GM12878 (cell line): ENCODE results near the gene PARP15. TPM values are rescaled to one million over a fixed set of nuclear protein-coding genes. Genes with fewer than 3 reads are reported as not detected.

Source experiments
- ATAC-seq: fragments of 200-7000 bp; cut with Tn5 transposase; 3 replicates; pipeline ENCODE4 v1.9.1; 2020; ENCODE audit warnings: mild to moderate bottlenecking, moderate library complexity
- BruUV-seq: library from RNA; stranded (reverse); fragments of 400-500 nt; replicated peaks from 2 replicates; lab custom pipeline; 2021; lab: Mats Ljungman, UMichigan
- CTCF ChIA-PET: fragments of 300-600 bp; sonication (Branson Sonifier 250); formaldehyde crosslinking; extraction: SDS; loops from one replicate; lab custom pipeline; 2021; ENCODE audit warnings: inconsistent platforms; lab: Yijun Ruan, JAX
- POLR2A ChIA-PET: fragments of 350-600 bp; formaldehyde crosslinking; extraction: SDS; loops from one replicate; lab custom pipeline; 2021; ENCODE audit warnings: inconsistent platforms; lab: Charles Lee
- RAD21 ChIA-PET: fragments of 300-600 bp; sonication (Branson Sonifier 250); formaldehyde crosslinking; loops from one replicate; lab custom pipeline; 2023; ENCODE audit warnings: antibody characterized with exemption; ENCODE audit not compliant: unreplicated experiment; lab: Charles Lee
- SMC1A ChIA-PET: fragments of 300-600 bp; sonication (Branson Sonifier 250); formaldehyde crosslinking; loops from one replicate; lab custom pipeline; 2023; ENCODE audit not compliant: unreplicated experiment, uncharacterized antibody; lab: Charles Lee
- DNase-seq: peaks from one replicate; pipeline ENCODE4 v3.0.0-alpha.2; 2011; ENCODE audit warnings: low read depth, low spot score
- FAIRE-seq: peaks from 3 replicates; lab custom pipeline; 2011; peaks lifted over from hg19 to GRCh38; lab: Jason Lieb, UNC
- H2AFZ ChIP-seq: 2 replicates; pipeline ENCODE4 v1.6.0; 2011; ENCODE audit warnings: low read depth, low read length, control low read depth; ENCODE audit not compliant: control insufficient read depth
- H3K27ac ChIP-seq: 2 replicates; pipeline ENCODE4 v1.5.1; 2011; ENCODE audit warnings: control low read depth; ENCODE audit not compliant: control insufficient read depth, insufficient read depth
- H3K27me3 ChIP-seq, 2 experiments: replicated peaks in 1 of 2; 2 replicates each; pipeline versions ENCODE4 v1.6.0 to v1.6.1; 2011; ENCODE audit warnings: low read length in 1 of 2; ENCODE audit not compliant: control insufficient read depth in 2 of 2, insufficient read depth in 2 of 2
- H3K36me3 ChIP-seq, 2 experiments: 2 replicates each; pipeline ENCODE4 v1.5.1; 2011; ENCODE audit warnings: low read length in 1 of 2; ENCODE audit not compliant: control insufficient read depth in 2 of 2, insufficient read depth in 2 of 2
- H3K4me1 ChIP-seq: 2 replicates; pipeline ENCODE4 v1.6.1; 2011; ENCODE audit warnings: mild to moderate bottlenecking, low read length, moderate library complexity, mixed read lengths; ENCODE audit not compliant: control insufficient read depth, insufficient read depth
- H3K4me2 ChIP-seq: 2 replicates; pipeline ENCODE4 v1.6.0; 2011; ENCODE audit warnings: control low read depth; ENCODE audit not compliant: control insufficient read depth, insufficient read depth
- H3K4me3 ChIP-seq: fragments of 200-600 bp; sonication (generic); 2 replicates; pipeline ENCODE4 v1.5.1; 2016
- H3K79me2 ChIP-seq: 2 replicates; pipeline ENCODE4 v1.6.0; 2011; ENCODE audit warnings: low read length; ENCODE audit not compliant: control insufficient read depth, insufficient read depth
- H3K9ac ChIP-seq: 2 replicates; pipeline ENCODE4 v1.8.0; 2011; ENCODE audit warnings: low read length, control low read depth, mixed read lengths; ENCODE audit not compliant: control insufficient read depth, insufficient read depth
- H3K9me3 ChIP-seq: replicated peaks from 3 replicates; pipeline ENCODE4 v1.5.1; 2011; ENCODE audit warnings: mild to moderate bottlenecking, low read length; ENCODE audit not compliant: control insufficient read depth, insufficient read depth
- H4K20me1 ChIP-seq: 2 replicates; pipeline ENCODE4 v1.6.0; 2011; ENCODE audit not compliant: control insufficient read depth, insufficient read depth
- CBX3 ChIP-seq: fragments of 200-600 bp; sonication (generic); IDR thresholded peaks from 2 replicates; pipeline ENCODE4 v1.6.1; 2016; ENCODE audit warnings: low read depth, borderline replicate concordance
- IKZF1 ChIP-seq: fragments of 450-650 bp; conservative IDR thresholded peaks from 2 replicates; pipeline ENCODE4 v1.6.1; 2017; ENCODE audit warnings: antibody characterized with exemption, mild to moderate bottlenecking
- IKZF2 ChIP-seq, 2 experiments: fragments of 450-650 bp; IDR thresholded peaks; 2 replicates each; pipeline ENCODE4 v1.6.1; 2017; ENCODE audit warnings: mild to moderate bottlenecking in 2 of 2, moderate library complexity in 2 of 2
- KAT2A ChIP-seq: conservative IDR thresholded peaks from 2 replicates; pipeline ENCODE4 v1.6.1; 2011; ENCODE audit warnings: low read depth, low read length; ENCODE audit not compliant: control insufficient read depth
- MEF2B ChIP-seq: fragments of 450-650 bp; IDR thresholded peaks from 2 replicates; pipeline ENCODE4 v1.6.1; 2018; ENCODE audit warnings: mild to moderate bottlenecking, moderate library complexity; ENCODE audit not compliant: partially characterized antibody, poor library complexity, severe bottlenecking
- MTA3 ChIP-seq: IDR thresholded peaks from 2 replicates; pipeline ENCODE4 v1.6.1; 2012; ENCODE audit warnings: low read length, inconsistent platforms, borderline replicate concordance
- NFIC ChIP-seq: IDR thresholded peaks from 2 replicates; pipeline ENCODE4 v1.6.1; 2012; ENCODE audit warnings: low read depth, mild to moderate bottlenecking, inconsistent platforms, low read length, moderate library complexity
- NRF1 ChIP-seq: conservative IDR thresholded peaks from 2 replicates; pipeline ENCODE4 v1.6.1; 2011; ENCODE audit warnings: mild to moderate bottlenecking, low read depth, low read length, improper control_type of control experiment
- POLR2A ChIP-seq: IDR thresholded peaks from 2 replicates; pipeline ENCODE4 v1.6.1; 2011; ENCODE audit warnings: low read depth, mild to moderate bottlenecking, low read length
- RAD51 ChIP-seq: fragments of 450-650 bp; IDR thresholded peaks from 2 replicates; pipeline ENCODE4 v1.6.1; 2016; ENCODE audit warnings: moderate library complexity, mild to moderate bottlenecking, inconsistent platforms
- RELA ChIP-seq: fragments of 450-650 bp; IDR thresholded peaks from 2 replicates; pipeline ENCODE4 v1.8.0; 2014; ENCODE audit warnings: borderline replicate concordance; ENCODE audit not compliant: partially characterized antibody
- SIN3A ChIP-seq: IDR thresholded peaks from 2 replicates; pipeline ENCODE4 v1.6.1; 2012; ENCODE audit warnings: low read depth, low read length, improper control_type of control experiment
- SMAD5 ChIP-seq: IDR thresholded peaks from 2 replicates; pipeline ENCODE4 v1.6.1; 2016; ENCODE audit warnings: antibody characterized with exemption, low read depth
- ZSCAN29 ChIP-seq: fragments of 450-650 bp; IDR thresholded peaks from 2 replicates; pipeline ENCODE4 v1.6.1; 2017; ENCODE audit warnings: mild to moderate bottlenecking, moderate library complexity
- WGBS: methylation state at CpG from one replicate; pipeline ENCODE4 v1.1.6; 2016; ENCODE audit warnings: low lambda C conversion rate; ENCODE audit not compliant: insufficient replicate concordance, insufficient coverage; ENCODE audit errors: missing lambda C conversion rate; 5-methylcytosine and 5-hydroxymethylcytosine counted together
- in situ Hi-C: fragments of 300-500 bp; cut with MboI; formaldehyde crosslinking; loops from 9 replicates; pipeline ENCODE4 v1.14.3; 2018; ENCODE audit warnings: mixed read lengths
- intact Hi-C: fragments of 100-400 bp; cut with micrococcal nuclease; formaldehyde crosslinking; loops from one replicate; pipeline ENCODE4 v1.14.2; 2022; ENCODE audit not compliant: unreplicated experiment
- polyA plus RNA-seq, 11 experiments: library from polyadenylated mRNA; depleted of rRNA in 4 of 11; unstranded in 6 of 11; stranded (reverse) in 5 of 11; fragments of >200 nt; fragmentation: Nextera tagmentation in 4 of 11; fragmentation: Illumina TruSeq in 1 of 11; extraction: Ambion mirVana in 4 of 11; extraction: Trizol in 1 of 11; gene quantifications; 1 replicate in 1 of 11; 2 replicates in 10 of 11; pipeline versions ENCODE4 v1.2.1 to v1.2.3, GENCODE V29; 2011 to 2016; ENCODE audit warnings: inconsistent platforms in 2 of 11, missing spikeins in 2 of 11, low read depth in 1 of 11
- total RNA-seq, 4 experiments: library from RNA; depleted of rRNA in 3 of 4; stranded (reverse); fragments of >200 nt in 3 of 4; fragmentation: Illumina TruSeq in 1 of 4; extraction: Trizol in 1 of 4; gene quantifications; 2 replicates each; pipeline versions ENCODE4 v1.2.1 to v1.2.3, GENCODE V29; 2013 to 2021
- TF ChIP-seq, protein P1 (sequence below): fragments of 450-650 bp; IDR thresholded peaks from 2 replicates; pipeline ENCODE4 v1.6.1; 2018; ENCODE audit warnings: borderline replicate concordance, mild to moderate bottlenecking; ENCODE audit not compliant: partially characterized antibody
- TF ChIP-seq, protein P2 (sequence below): IDR thresholded peaks from 2 replicates; pipeline ENCODE4 v1.6.1; 2011; ENCODE audit warnings: low read depth, low read length, improper control_type of control experiment, borderline replicate concordance
- TF ChIP-seq, protein P3 (sequence below): IDR thresholded peaks from 2 replicates; pipeline ENCODE4 v1.6.1; 2012; ENCODE audit warnings: low read depth, low read length, improper control_type of control experiment
- TF ChIP-seq, protein P4 (sequence below): fragments of 450-650 bp; IDR thresholded peaks from 2 replicates; pipeline ENCODE4 v1.6.1; 2017; ENCODE audit warnings: mild to moderate bottlenecking, low read depth, inconsistent platforms; ENCODE audit not compliant: poor library complexity, severe bottlenecking

PARP15 gene
- total and polyA plus RNA-seq, 10 of the 15 experiments (the other 5 are each of a cell fraction or from before 2014, with no cell fraction given), result 9.0 to 234 (median 36.3) TPM

DNA sequence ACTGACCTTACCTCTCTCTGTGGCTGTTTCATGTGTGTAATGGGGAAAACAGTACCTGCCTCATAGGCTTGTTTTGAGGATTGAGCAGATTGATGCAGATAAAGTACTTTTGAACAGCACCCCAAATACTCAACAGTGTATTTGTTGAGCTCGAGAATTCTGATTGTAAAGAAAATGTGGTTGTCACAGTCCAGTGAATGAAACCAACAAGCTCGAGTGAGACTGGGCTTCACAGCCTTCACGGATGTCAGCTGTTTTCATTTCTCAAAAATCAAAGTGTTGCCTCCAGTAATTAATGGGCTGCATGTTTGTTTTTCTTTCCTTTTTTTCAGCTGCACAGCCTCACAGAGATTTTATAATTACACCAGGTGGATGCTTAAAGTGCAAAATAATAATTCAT, 43.7 kb downstream of the PARP15 start:
- H3K9ac ChIP-seq, result no peak overlapping the region
- ATAC-seq (peak; percentile 63), DNase-seq (peak; percentile 66), FAIRE-seq (peak; percentile 92)
- no peaks in the 10 kb centered on the region for H3K27me3 ChIP-seq
- peaks cover 3 to 9% of the 10 kb centered on the region in 2 experiments; a peak in 3 of 4 replicates for H3K36me3 ChIP-seq
- ChIA-PET CTCF (interaction anchor here (0.5 to 7.0 kb wide), 19 partner anchors 9 to 315 kb away, joined by 3 to 91 read pairs (median 4); partner anchors contain the start of genes PARP14 and PARP15), RAD21 (interaction anchor here (0.9 to 6.8 kb wide), 16 partner anchors 7 to 520 kb away, joined by 3 to 130 read pairs (median 7); partner anchors contain the start of genes DTX3L, PARP14, PARP15 and PARP9), POLR2A (interaction anchor here (0.5 to 7.2 kb wide), 20 partner anchors 9 to 74 kb away, joined by 3 to 67 read pairs (median 4); partner anchors contain the start of genes DTX3L, PARP14, PARP15 and PARP9), SMC1A (interaction anchor here (0.7 to 9.3 kb wide), 24 partner anchors 8 to 162 kb away, joined by 3 to 183 read pairs (median 8); partner anchors contain the start of genes DTX3L, PARP14, PARP15 and PARP9)
- no peaks in the 10 kb centered on the region for H4K20me1 ChIP-seq
- in situ Hi-C loops (no loop called here), intact Hi-C loops (no loop called here)
- H3K27ac ChIP-seq, result peak overlapping the region; percentile 47; the same call in 1 of the 2 replicates
- BruUV-seq, result no TSS peak
- H3K4me2 ChIP-seq, result peak overlapping the region; percentile 75; the same call in 1 of the 2 replicates
- no peaks in the 10 kb centered on the region for H3K9me3 ChIP-seq
- peak overlapping the region; percentile 39; the same call in 1 of the 2 replicates for H3K4me3 ChIP-seq
- H3K79me2 ChIP-seq, result no peaks in the 10 kb centered on the region
- peaks cover 24% of the 10 kb centered on the region for H3K4me1 ChIP-seq
- 2% methylated on average over 3 of the region's 3 CpGs for WGBS
- no peak overlapping the region for H2AFZ ChIP-seq
- TF ChIP-seq SIN3A, result 0 out of 2 replicates have a peak, but pooled peaks have one; percentile 25
- TF ChIP-seq NRF1, result no peak
- TF ChIP-seq, protein P1, sequence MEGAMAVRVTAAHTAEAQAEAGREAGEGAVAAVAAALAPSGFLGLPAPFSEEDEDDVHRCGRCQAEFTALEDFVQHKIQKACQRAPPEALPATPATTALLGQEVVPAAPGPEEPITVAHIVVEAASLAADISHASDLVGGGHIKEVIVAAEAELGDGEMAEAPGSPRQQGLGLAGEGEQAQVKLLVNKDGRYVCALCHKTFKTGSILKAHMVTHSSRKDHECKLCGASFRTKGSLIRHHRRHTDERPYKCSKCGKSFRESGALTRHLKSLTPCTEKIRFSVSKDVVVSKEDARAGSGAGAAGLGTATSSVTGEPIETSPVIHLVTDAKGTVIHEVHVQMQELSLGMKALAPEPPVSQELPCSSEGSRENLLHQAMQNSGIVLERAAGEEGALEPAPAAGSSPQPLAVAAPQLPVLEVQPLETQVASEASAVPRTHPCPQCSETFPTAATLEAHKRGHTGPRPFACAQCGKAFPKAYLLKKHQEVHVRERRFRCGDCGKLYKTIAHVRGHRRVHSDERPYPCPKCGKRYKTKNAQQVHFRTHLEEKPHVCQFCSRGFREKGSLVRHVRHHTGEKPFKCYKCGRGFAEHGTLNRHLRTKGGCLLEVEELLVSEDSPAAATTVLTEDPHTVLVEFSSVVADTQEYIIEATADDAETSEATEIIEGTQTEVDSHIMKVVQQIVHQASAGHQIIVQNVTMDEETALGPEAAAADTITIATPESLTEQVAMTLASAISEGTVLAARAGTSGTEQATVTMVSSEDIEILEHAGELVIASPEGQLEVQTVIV, result no peak
- TF ChIP-seq CBX3, result no peak
- TF ChIP-seq ZSCAN29, result no peak
- TF ChIP-seq IKZF2 (IDR thresholded peaks at IDR 0.05), result peak; percentile 43 to 59; a peak in 2 of 4 replicates
- TF ChIP-seq MEF2B, result peak; percentile 19
- no peak for TF ChIP-seq SMAD5
- TF ChIP-seq KAT2A, result no peak
- TF ChIP-seq, protein P2, sequence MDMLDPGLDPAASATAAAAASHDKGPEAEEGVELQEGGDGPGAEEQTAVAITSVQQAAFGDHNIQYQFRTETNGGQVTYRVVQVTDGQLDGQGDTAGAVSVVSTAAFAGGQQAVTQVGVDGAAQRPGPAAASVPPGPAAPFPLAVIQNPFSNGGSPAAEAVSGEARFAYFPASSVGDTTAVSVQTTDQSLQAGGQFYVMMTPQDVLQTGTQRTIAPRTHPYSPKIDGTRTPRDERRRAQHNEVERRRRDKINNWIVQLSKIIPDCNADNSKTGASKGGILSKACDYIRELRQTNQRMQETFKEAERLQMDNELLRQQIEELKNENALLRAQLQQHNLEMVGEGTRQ, result no peak
- peak; percentile 58; the same call in 1 of the 2 replicates for TF ChIP-seq IKZF1
- TF ChIP-seq, protein P3, sequence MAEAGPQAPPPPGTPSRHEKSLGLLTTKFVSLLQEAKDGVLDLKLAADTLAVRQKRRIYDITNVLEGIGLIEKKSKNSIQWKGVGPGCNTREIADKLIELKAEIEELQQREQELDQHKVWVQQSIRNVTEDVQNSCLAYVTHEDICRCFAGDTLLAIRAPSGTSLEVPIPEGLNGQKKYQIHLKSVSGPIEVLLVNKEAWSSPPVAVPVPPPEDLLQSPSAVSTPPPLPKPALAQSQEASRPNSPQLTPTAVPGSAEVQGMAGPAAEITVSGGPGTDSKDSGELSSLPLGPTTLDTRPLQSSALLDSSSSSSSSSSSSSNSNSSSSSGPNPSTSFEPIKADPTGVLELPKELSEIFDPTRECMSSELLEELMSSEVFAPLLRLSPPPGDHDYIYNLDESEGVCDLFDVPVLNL, result no peak
- peak; percentile 39; the same call in 1 of the 2 replicates for TF ChIP-seq RAD51
- no peak for TF ChIP-seq MTA3
- TF ChIP-seq RELA, result no peak
- no peak for TF ChIP-seq NFIC
- no peak for TF ChIP-seq POLR2A
- TF ChIP-seq, protein P4, sequence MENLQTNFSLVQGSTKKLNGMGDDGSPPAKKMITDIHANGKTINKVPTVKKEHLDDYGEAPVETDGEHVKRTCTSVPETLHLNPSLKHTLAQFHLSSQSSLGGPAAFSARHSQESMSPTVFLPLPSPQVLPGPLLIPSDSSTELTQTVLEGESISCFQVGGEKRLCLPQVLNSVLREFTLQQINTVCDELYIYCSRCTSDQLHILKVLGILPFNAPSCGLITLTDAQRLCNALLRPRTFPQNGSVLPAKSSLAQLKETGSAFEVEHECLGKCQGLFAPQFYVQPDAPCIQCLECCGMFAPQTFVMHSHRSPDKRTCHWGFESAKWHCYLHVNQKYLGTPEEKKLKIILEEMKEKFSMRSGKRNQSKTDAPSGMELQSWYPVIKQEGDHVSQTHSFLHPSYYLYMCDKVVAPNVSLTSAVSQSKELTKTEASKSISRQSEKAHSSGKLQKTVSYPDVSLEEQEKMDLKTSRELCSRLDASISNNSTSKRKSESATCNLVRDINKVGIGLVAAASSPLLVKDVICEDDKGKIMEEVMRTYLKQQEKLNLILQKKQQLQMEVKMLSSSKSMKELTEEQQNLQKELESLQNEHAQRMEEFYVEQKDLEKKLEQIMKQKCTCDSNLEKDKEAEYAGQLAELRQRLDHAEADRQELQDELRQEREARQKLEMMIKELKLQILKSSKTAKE, result peak; percentile 42
